Activated CD4-positive, alpha-beta memory T cell treated with anti-CD3 and anti-CD28 coated beads, Interleukin-2, amount 10 ng/mL, durations not matched to agents 7 days and 5 days (primary cell): ENCODE data around the gene TEX2. TPM values are rescaled to one million over a fixed set of nuclear protein-coding genes. Genes with fewer than 3 reads are reported as not detected.

Experiments
- CTCF ChIA-PET: fragments of 350-600 bp; sonication (Branson Sonifier 250); formaldehyde crosslinking; loops from one replicate; lab custom pipeline; 2021; ENCODE audit warnings: antibody characterized with exemption, inconsistent platforms; lab: Charles Lee
- POLR2A ChIA-PET: fragments of 350-600 bp; sonication (Branson Sonifier 250); formaldehyde crosslinking; loops from one replicate; lab custom pipeline; 2021; ENCODE audit warnings: antibody characterized with exemption; lab: Charles Lee
- DNase-seq: peaks from one replicate; pipeline ENCODE4 v3.0.0-alpha.2; 2020
- H3K27ac Mint-ChIP-seq: one replicate; pipeline ENCODE4 v1.8.0; 2021; ENCODE audit warnings: mild to moderate bottlenecking, mixed read lengths
- H3K27me3 Mint-ChIP-seq: one replicate; pipeline ENCODE4 v1.8.0; 2021; ENCODE audit warnings: mixed read lengths
- H3K36me3 Mint-ChIP-seq: one replicate; pipeline ENCODE4 v1.8.0; 2021; ENCODE audit warnings: low read depth, mixed read lengths
- H3K4me1 Mint-ChIP-seq: one replicate; pipeline ENCODE4 v1.8.0; 2021; ENCODE audit warnings: mixed read lengths
- H3K4me3 Mint-ChIP-seq: one replicate; pipeline ENCODE4 v1.8.0; 2021; ENCODE audit warnings: mild to moderate bottlenecking, mixed read lengths
- H3K9me3 Mint-ChIP-seq: one replicate; pipeline ENCODE4 v1.8.0; 2021; ENCODE audit warnings: mixed read lengths
- total RNA-seq, 2 experiments: library from RNA; stranded (reverse); gene quantifications; one replicate each; pipeline ENCODE4 v1.2.3, GENCODE V29; 2021

Gene TEX2
- total RNA-seq, 2 experiments from 2014 or later, result 10.5 to 12.4 TPM

DNA sequence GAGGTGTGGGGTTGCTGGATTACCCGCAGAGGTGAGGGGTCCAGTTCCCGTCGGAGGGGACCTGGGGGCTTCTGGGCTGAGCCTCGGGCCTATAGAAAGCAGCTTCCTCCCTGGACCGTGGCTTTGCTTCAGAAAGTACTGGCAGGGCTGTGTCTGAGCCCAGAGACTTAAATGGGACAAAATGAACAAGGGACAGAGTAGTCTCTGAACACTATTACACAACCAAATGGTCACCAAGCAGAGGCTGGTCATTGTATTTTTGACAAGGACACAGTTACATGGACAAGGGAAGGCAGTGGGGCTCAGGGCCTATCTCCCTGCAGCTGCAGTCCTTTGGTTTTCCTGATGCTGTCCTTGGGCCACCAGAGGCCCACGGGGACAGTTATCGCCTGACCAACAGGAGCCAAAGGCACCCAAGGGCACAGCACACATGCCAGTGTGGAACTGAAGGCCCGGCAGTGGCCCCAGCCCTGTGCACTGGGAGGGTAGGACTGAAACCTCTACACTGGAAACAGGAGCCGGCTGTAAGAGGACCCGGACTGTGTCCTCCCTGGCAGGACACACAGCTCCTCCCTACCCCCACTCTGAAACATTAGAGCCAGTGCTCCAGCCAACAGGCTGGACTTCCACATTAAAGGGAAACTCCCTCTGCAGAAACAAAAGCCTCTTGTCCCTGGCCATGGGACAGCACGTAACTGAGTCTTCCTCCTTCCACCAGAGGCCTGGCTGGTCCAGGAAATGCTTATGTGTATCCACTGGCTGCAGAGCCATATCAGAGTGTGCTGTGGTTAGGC, 107.1 kb downstream of the TEX2 start:
- H3K4me3 Mint-ChIP-seq, result no peak overlapping the region
- H3K27ac Mint-ChIP-seq, result no peak overlapping the region
- POLR2A ChIA-PET, result interaction anchor here (4.0 kb wide), 1 partner anchor 10 kb away, joined by 20 read pairs; no protein-coding TSS in a partner anchor
- H3K36me3 Mint-ChIP-seq, result peaks cover 7% of the 10 kb centered on the region
- no peaks in the 10 kb centered on the region for H3K9me3 Mint-ChIP-seq
- H3K27me3 Mint-ChIP-seq, result no peaks in the 10 kb centered on the region
- no peak for DNase-seq
- CTCF ChIA-PET, result no interaction called here
- no peaks in the 10 kb centered on the region for H3K4me1 Mint-ChIP-seq

DNA sequence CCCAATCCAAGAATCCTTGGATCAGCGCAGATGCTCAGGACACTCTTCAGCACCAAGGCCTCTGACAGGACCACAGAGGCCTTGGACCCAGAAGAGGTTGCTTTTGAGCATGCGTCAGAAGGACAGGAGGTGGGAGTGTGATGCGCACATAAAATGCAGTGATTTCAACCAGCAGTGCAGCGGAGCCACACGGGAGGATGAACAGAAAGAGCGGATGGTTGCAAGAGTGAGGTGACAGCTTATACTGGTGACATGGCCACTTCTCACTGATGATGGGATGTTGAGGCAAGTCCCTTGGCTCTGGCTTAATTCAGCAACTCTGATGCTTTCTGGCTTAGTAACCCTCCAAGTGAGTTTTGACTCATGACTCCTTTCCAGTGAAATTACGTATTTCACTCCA, 107.9 kb downstream of the TEX2 start:
- H3K36me3 Mint-ChIP-seq, result peaks cover 7% of the 10 kb centered on the region

DNA sequence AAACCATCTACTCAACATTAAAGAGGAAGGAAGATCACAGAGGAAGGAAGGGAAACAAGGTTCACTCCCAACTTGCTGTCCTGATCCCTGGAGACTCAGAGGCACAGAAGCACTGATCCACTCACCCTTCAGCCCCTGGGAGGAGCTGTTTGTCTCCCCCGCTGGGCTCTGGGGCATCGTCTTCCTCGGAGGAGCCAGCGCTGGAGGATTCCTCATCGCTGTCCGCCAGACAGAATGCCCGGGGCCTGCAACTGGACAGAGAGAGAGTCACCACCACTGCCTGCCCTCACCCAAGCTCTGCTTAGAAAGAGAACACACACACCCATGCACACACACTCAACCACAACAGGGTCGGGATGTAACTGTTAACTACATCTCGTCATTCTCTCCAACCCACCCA, 108.3 kb downstream of the TEX2 start:
- no peak overlapping the region for H3K4me3 Mint-ChIP-seq
- H3K9me3 Mint-ChIP-seq, result no peaks in the 10 kb centered on the region
- H3K36me3 Mint-ChIP-seq, result peaks cover 7% of the 10 kb centered on the region
- no peaks in the 10 kb centered on the region for H3K4me1 Mint-ChIP-seq
- DNase-seq, result no peak
- H3K27me3 Mint-ChIP-seq, result no peaks in the 10 kb centered on the region
- no peak overlapping the region for H3K27ac Mint-ChIP-seq
- ChIA-PET POLR2A (interaction anchor here (4.0 kb wide), 1 partner anchor 9 kb away, joined by 20 read pairs; no protein-coding TSS in a partner anchor), CTCF (interaction anchor here (1.0 to 1.8 kb wide), 2 partner anchors 21 to 236 kb away, joined by 4 read pairs; partner anchors contain the start of gene GH1)

More for the DNA sequence above, 107.9 kb downstream of the TEX2 start:
- Mint-ChIP-seq H3K4me3 (no peak overlapping the region), H3K4me1 (no peaks in the 10 kb centered on the region), H3K9me3 (no peaks in the 10 kb centered on the region), H3K27ac (no peak overlapping the region), H3K27me3 (no peaks in the 10 kb centered on the region)
- no peak for DNase-seq
- CTCF ChIA-PET, result interaction anchor here (1.8 kb wide), 1 partner anchor 22 kb away, joined by 4 read pairs; no protein-coding TSS in a partner anchor
- POLR2A ChIA-PET, result interaction anchor here (4.0 kb wide), 1 partner anchor 9 kb away, joined by 20 read pairs; no protein-coding TSS in a partner anchor

DNA sequence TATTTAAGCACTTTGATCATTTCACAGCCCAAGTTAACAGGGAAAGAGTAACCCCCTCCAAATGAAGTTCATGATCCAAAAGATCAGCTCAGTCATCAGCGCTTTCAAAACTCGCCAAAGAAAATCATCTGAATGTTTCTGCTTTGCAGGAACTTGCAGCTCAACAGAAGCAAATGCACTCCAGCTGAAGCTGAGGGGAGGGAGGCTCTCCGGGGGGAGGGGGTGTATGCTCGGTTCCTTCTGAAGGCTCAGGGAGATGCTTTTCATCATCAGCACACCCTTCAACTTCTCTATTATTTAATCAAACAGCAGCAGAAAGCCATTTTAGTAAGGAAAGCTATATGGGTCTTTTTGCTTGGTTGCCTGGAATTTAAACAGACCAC, 108.8 kb downstream of the TEX2 start:
- Mint-ChIP-seq H3K27ac (no peak overlapping the region), H3K4me1 (no peaks in the 10 kb centered on the region), H3K36me3 (peaks cover 7% of the 10 kb centered on the region), H3K4me3 (no peak overlapping the region), H3K9me3 (no peaks in the 10 kb centered on the region), H3K27me3 (no peaks in the 10 kb centered on the region)
- ChIA-PET POLR2A (interaction anchor here (4.0 kb wide), 1 partner anchor 9 kb away, joined by 20 read pairs; no protein-coding TSS in a partner anchor), CTCF (interaction anchor here (0.7 to 1.8 kb wide), 5 partner anchors 21 to 235 kb away, joined by 3 to 4 read pairs (median 4); partner anchors contain the start of gene GH1)
- DNase-seq, result no peak

DNA sequence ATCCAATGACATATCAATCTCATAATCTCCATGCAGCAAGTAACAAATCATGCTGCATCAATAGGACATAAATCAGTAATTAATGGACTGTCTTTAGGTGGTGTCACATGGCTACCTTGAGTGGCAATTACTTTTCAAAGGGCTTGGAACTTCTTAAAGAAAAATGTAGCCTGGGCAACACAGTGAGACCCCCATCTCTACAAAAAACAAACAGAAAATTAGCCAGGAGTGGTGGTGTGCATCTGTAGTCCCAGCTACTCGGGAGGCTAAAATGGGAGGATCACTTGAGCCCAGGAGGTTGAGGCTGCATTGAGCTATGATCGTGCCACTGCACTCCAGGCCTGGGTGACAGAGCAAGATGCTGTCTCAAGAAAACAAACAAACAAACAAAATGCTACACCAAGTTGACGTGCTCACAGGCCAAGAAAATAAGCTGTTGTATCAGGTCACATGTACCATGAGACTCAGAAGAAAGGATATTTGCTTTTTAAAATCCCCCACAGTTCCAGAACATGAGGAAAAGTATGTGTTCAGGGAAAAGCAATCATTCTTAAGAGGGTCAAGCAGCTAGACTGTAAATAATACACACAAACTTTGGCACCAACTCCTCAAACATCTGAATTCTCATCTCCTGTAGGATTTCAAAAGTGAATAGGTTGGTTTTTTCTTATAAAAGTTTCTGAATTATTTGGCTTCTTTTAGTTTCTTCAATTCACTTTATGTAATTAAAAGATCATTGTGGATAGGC, 109.3 kb downstream of the TEX2 start:
- POLR2A ChIA-PET, result interaction anchor here (4.0 kb wide), 1 partner anchor 8 kb away, joined by 20 read pairs; no protein-coding TSS in a partner anchor
- H3K4me1 Mint-ChIP-seq, result no peaks in the 10 kb centered on the region
- no peak for DNase-seq
- no peaks in the 10 kb centered on the region for H3K9me3 Mint-ChIP-seq
- CTCF ChIA-PET, result interaction anchor here (0.7 to 1.8 kb wide), 5 partner anchors 20 to 235 kb away, joined by 3 to 4 read pairs (median 4); partner anchors contain the start of gene GH1
- no peak overlapping the region for H3K4me3 Mint-ChIP-seq
- no peaks in the 10 kb centered on the region for H3K27me3 Mint-ChIP-seq
- peaks cover 9% of the 10 kb centered on the region for H3K36me3 Mint-ChIP-seq
- no peak overlapping the region for H3K27ac Mint-ChIP-seq

DNA sequence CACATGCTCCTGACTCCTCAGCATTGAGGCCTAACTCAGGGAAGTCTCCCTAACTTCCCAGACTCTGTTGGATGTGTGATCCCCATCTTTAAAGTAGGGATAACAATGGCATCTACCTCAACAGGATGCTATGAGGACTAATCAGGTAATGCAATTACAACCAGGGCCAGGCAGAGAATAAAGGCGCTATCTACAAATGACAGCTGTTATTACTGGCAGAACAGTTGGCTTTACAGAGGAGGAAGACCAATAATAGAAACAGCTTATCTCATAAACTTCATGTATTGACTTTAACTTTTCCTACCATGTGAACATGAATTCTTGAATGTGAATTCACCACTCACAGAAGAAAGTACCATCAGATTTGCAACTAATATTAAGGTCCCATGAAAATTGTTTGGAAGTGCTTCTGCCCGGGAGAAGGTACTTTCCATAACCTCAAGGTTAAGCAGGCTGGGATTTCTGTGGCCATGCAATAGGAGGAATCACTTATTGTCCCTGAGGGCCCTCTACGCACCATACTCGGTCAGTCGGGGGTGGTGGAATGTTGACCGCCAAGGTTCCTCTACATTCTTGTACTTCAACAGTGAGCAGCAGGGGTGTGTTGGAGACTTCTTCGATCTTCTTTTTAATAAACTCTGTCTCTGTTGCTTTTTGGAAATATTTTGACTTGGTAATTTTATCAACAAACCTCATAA, 110.5 kb downstream of the TEX2 start:
- H3K4me3 Mint-ChIP-seq, result no peak overlapping the region
- H3K4me1 Mint-ChIP-seq, result peaks cover 8% of the 10 kb centered on the region
- H3K36me3 Mint-ChIP-seq, result peaks cover 18% of the 10 kb centered on the region
- no peaks in the 10 kb centered on the region for H3K27me3 Mint-ChIP-seq
- ChIA-PET POLR2A (no interaction called here), CTCF (no interaction called here)
- no peaks in the 10 kb centered on the region for H3K9me3 Mint-ChIP-seq
- no peak for DNase-seq
- no peak overlapping the region for H3K27ac Mint-ChIP-seq

DNA sequence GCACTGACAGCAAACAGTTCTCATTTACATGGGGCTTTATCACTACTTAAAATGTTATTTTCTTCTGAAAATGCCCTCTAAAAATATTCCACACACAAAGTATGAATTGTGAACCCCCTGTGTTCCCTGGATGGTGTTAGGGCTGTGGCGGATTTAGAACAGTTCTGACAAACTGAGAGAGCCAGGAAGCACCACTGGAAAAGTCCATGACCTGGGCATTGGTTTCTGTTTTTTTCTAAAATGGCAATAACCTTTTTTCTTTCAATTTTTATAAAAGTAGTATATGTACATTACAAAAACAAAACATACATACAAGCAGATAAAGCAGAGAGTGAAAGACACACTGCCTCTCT, 112.1 kb downstream of the TEX2 start:
- CTCF ChIA-PET, result no interaction called here
- no peak overlapping the region for H3K27ac Mint-ChIP-seq
- H3K36me3 Mint-ChIP-seq, result peaks cover 29% of the 10 kb centered on the region
- POLR2A ChIA-PET, result no interaction called here
- no peak for DNase-seq
- no peaks in the 10 kb centered on the region for H3K9me3 Mint-ChIP-seq
- H3K4me1 Mint-ChIP-seq, result peaks cover 19% of the 10 kb centered on the region
- H3K4me3 Mint-ChIP-seq, result no peak overlapping the region
- no peaks in the 10 kb centered on the region for H3K27me3 Mint-ChIP-seq

DNA sequence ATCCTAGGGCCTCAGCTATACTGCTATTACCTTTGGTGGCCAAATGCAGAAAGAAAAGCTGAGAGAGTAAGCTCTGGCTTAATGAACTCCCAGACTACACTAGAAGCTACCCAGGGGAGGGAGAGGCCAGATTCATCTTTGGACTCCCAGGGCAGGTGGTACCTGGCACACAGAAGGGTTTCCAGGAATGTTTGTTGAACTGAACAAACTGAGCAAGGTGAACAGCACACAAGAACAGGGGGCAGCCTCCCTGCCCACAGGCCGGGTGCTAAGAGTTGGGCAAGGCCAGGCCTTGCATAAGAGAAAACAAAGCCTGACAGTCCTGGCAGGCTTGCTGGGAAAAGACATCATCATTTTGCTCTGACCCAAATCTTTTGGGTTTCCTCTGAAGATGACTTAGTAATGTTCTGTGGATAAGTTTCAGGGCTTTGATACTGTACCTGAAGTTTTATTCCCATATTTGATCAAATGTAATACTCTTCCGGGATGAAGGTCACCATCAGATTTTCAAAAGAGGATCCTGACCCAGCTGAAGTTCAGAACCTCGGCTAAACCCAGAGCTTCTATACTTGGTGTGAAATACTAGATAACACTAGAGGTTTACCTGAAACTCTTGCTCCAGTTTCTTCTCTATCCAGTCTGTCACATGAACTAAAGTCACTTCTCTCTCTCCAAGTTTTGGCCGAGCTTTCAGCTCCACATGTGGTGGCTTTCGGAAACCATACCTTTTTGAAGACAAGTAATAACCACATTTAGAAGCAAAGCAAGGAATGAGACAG, 112.6 kb downstream of the TEX2 start:
- H3K4me1 Mint-ChIP-seq, result peaks cover 19% of the 10 kb centered on the region
- ChIA-PET POLR2A (interaction anchor here (0.9 to 5.6 kb wide), 2 partner anchors 21 to 112 kb away, joined by 3 to 38 read pairs; partner anchors contain the start of gene TEX2), CTCF (interaction anchor here (0.6 to 3.4 kb wide), 6 partner anchors 16 to 468 kb away, joined by 3 to 26 read pairs (median 3); no protein-coding TSS in a partner anchor)
- no peak overlapping the region for H3K27ac Mint-ChIP-seq
- H3K9me3 Mint-ChIP-seq, result no peaks in the 10 kb centered on the region
- no peak overlapping the region for H3K4me3 Mint-ChIP-seq
- H3K27me3 Mint-ChIP-seq, result no peaks in the 10 kb centered on the region
- no peak for DNase-seq
- H3K36me3 Mint-ChIP-seq, result peaks cover 29% of the 10 kb centered on the region

DNA sequence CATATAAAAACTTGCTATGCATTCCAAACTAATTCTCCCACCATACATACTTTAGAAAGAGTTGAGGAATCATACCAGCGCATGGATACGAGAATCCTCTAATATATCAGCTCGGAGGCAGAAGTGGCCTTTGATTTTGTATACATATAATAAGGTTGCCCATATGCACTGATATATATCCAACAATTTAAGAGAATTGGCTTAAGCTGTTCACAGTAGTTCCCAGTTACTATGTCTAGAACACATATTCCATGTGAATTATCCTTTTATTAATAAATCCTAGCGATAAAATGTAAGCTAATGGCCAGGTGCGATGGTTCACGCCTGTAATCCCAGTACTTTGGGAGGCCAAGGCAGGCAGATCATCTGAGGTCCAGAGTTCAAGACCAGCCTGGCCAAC, 113.9 kb downstream of the TEX2 start:
- CTCF ChIA-PET, result interaction anchor here (1.0 to 3.4 kb wide), 6 partner anchors 15 to 270 kb away, joined by 3 to 26 read pairs (median 4); partner anchors contain the start of genes GH1 and TEX2
- H3K4me3 Mint-ChIP-seq, result no peak overlapping the region
- H3K27ac Mint-ChIP-seq, result no peak overlapping the region
- DNase-seq, result no peak
- POLR2A ChIA-PET, result interaction anchor here (0.5 to 5.6 kb wide), 4 partner anchors 114 to 293 kb away, joined by 3 to 38 read pairs (median 4); partner anchors contain the start of gene TEX2
- H3K4me1 Mint-ChIP-seq, result peaks cover 24% of the 10 kb centered on the region
- H3K9me3 Mint-ChIP-seq, result no peaks in the 10 kb centered on the region
- no peaks in the 10 kb centered on the region for H3K27me3 Mint-ChIP-seq
- peaks cover 29% of the 10 kb centered on the region for H3K36me3 Mint-ChIP-seq

DNA sequence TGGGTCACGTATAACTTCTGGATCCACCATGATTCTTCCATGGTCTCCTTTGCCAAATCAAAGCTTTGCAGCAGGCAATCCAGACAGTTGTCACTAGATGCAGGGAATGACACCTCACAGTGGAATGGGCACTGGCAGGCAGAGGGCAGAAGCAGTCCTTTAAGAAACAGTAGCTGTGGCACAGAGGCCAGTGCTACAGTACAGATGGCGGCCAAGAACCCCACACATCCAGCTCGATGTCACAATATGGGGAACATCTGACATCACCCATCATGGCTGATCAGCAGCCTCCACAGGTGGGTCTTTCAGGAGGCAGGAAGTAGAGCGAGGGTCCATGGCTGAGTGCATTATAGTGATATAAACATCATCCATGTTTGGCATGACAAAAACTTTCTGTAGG, 114.4 kb downstream of the TEX2 start:
- peak overlapping the region; percentile 17 for H3K27ac Mint-ChIP-seq
- ChIA-PET CTCF (interaction anchor here (1.0 to 3.6 kb wide), 7 partner anchors 15 to 271 kb away, joined by 3 to 26 read pairs (median 5); partner anchors contain the start of genes GH1 and TEX2), POLR2A (interaction anchor here (0.9 to 5.6 kb wide), 3 partner anchors 114 to 215 kb away, joined by 3 to 38 read pairs (median 4); partner anchors contain the start of gene TEX2)
- H3K4me1 Mint-ChIP-seq, result peaks cover 25% of the 10 kb centered on the region
- DNase-seq, result no peak
- peaks cover 29% of the 10 kb centered on the region for H3K36me3 Mint-ChIP-seq
- no peaks in the 10 kb centered on the region for H3K9me3 Mint-ChIP-seq
- H3K27me3 Mint-ChIP-seq, result no peaks in the 10 kb centered on the region
- no peak overlapping the region for H3K4me3 Mint-ChIP-seq

DNA sequence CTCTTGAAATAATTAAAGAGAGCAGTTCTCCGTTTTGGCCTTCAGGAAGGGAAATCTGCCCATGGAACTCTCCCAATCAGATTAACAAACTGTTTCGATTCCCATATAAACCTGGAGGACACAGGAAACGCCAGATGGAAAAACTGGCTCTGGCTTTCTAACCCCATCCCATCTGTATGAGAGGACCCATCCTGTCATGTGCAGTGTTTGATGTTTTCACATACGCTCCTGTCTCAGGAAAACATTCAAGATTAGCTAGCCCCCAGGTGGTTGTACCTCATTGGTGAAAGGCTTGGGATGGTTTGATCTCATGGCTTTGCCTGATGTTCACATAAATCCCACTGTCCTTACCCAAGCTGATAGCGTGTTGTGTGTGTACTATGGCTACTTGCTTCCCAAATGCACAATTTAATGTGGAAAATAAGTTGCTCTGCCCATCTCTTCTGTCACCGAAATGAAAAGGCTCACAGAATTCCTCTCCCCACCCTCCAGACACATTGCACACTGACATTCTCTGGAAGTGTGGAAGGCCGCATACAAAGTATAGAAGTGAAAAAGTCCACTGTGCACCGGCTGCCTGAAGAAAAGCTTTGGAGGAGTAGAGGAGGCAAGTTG, 114.9 kb downstream of the TEX2 start:
- Mint-ChIP-seq H3K4me1 (peaks cover 25% of the 10 kb centered on the region), H3K36me3 (peaks cover 27% of the 10 kb centered on the region), H3K27ac (peak overlapping the region; percentile 17), H3K9me3 (no peaks in the 10 kb centered on the region), H3K4me3 (no peak overlapping the region), H3K27me3 (no peaks in the 10 kb centered on the region)
- no peak for DNase-seq
- CTCF ChIA-PET, result interaction anchor here (1.0 to 3.6 kb wide), 8 partner anchors 14 to 271 kb away, joined by 3 to 26 read pairs (median 3); partner anchors contain the start of genes GH1 and TEX2
- POLR2A ChIA-PET, result interaction anchor here (0.9 to 5.6 kb wide), 7 partner anchors 18 to 214 kb away, joined by 3 to 67 read pairs (median 31); partner anchors contain the start of genes ERN1, ICAM2 and TEX2
